PC-9 (cell line): ENCODE data around the gene PWWP2B.

ENCODE experiments used
- CTCF ChIP-seq: fragments of 200-600 bp; sonication (generic); conservative IDR thresholded peaks from 2 replicates; pipeline ENCODE4 v1.6.1; 2017; ENCODE audit warnings: mixed run types, antibody characterized with exemption, mild to moderate bottlenecking, moderate library complexity
- EZH2 ChIP-seq: fragments of 200-600 bp; sonication (generic); IDR thresholded peaks from 2 replicates; pipeline ENCODE4 v1.8.0; 2017; ENCODE audit warnings: antibody characterized with exemption, low read depth

- no peak for TF ChIP-seq EZH2
- no peak for TF ChIP-seq CTCF
These were observed 16.5 kb downstream of the PWWP2B start for GRCh38 chr10:132413226-132414205.
